GM23338 (cell line): Measurements from ENCODE around the gene FOCAD. TPM values are rescaled to one million over a fixed set of nuclear protein-coding genes. Genes with fewer than 3 reads are reported as not detected.

Source experiments
- ATAC-seq: fragments of 200-7000 bp; cut with Tn5 transposase; 3 replicates; pipeline ENCODE4 v1.9.1; 2020
- DNase-seq: peaks from one replicate; pipeline ENCODE4 v3.0.0-alpha.2; 2015; ENCODE audit warnings: low spot score
- H2AFZ ChIP-seq: fragments of 200-600 bp; sonication (generic); 2 replicates; pipeline ENCODE4 v1.8.0; 2016; ENCODE audit warnings: antibody characterized with exemption, mild to moderate bottlenecking, moderate library complexity
- H3F3A ChIP-seq: fragments of 200-600 bp; sonication (generic); replicated peaks from 2 replicates; pipeline ENCODE4 v1.8.0; 2017; ENCODE audit warnings: antibody characterized with exemption, mixed run types, low read depth
- H3K27ac ChIP-seq: fragments of 200-600 bp; sonication (generic); 2 replicates; pipeline ENCODE4 v1.6.1; 2016; ENCODE audit warnings: low read depth
- H3K27me3 ChIP-seq: fragments of 200-600 bp; sonication (generic); 2 replicates; pipeline ENCODE4 v1.8.0; 2016; ENCODE audit warnings: mild to moderate bottlenecking, mixed run types, moderate library complexity; ENCODE audit not compliant: insufficient read depth
- H3K36me3 ChIP-seq: fragments of 200-600 bp; sonication (generic); 2 replicates; pipeline ENCODE4 v1.8.0; 2016; ENCODE audit warnings: mild to moderate bottlenecking; ENCODE audit not compliant: insufficient read depth
- H3K4me1 ChIP-seq: fragments of 200-600 bp; sonication (generic); 2 replicates; pipeline ENCODE4 v1.8.0; 2016; ENCODE audit warnings: mild to moderate bottlenecking, moderate library complexity; ENCODE audit not compliant: insufficient read depth
- H3K4me2 ChIP-seq: fragments of 200-600 bp; sonication (generic); 2 replicates; pipeline ENCODE4 v1.7.1; 2017; ENCODE audit warnings: mixed run types
- H3K4me3 ChIP-seq: fragments of 200-600 bp; sonication (generic); 2 replicates; pipeline ENCODE4 v1.6.1; 2016; ENCODE audit warnings: mixed run types
- H3K79me2 ChIP-seq: fragments of 200-600 bp; sonication (generic); replicated peaks from 2 replicates; pipeline ENCODE4 v1.8.0; 2017; ENCODE audit warnings: mild to moderate bottlenecking; ENCODE audit not compliant: insufficient read depth
- H3K9me2 ChIP-seq: fragments of 200-600 bp; sonication (generic); 2 replicates; pipeline ENCODE4 v1.8.0; 2017; ENCODE audit not compliant: insufficient read depth
- H4K20me1 ChIP-seq: fragments of 200-600 bp; sonication (generic); replicated peaks from 2 replicates; pipeline ENCODE4 v1.8.0; 2017; ENCODE audit warnings: mild to moderate bottlenecking; ENCODE audit not compliant: insufficient read depth
- H3K27ac Mint-ChIP-seq: 2 replicates; pipeline ENCODE4 v1.8.0; 2020; ENCODE audit warnings: inconsistent platforms, mild to moderate bottlenecking, moderate library complexity, mixed read lengths
- H3K27me3 Mint-ChIP-seq: 3 replicates; pipeline ENCODE4 v1.8.0; 2022; ENCODE audit warnings: low read depth, mild to moderate bottlenecking, moderate library complexity, mixed read lengths, inconsistent platforms; ENCODE audit not compliant: insufficient read depth, poor library complexity
- H3K36me3 Mint-ChIP-seq: 3 replicates; pipeline ENCODE4 v1.8.0; 2021; ENCODE audit warnings: low read depth, mild to moderate bottlenecking, inconsistent platforms, moderate library complexity, mixed read lengths
- H3K4me1 Mint-ChIP-seq: 3 replicates; pipeline ENCODE4 v1.8.0; 2020; ENCODE audit warnings: mild to moderate bottlenecking, inconsistent platforms, mixed read lengths
- H3K4me3 Mint-ChIP-seq: 3 replicates; pipeline ENCODE4 v1.8.0; 2021; ENCODE audit warnings: moderate library complexity, mild to moderate bottlenecking, inconsistent platforms, mixed read lengths
- H3K9me3 Mint-ChIP-seq: 3 replicates; pipeline ENCODE4 v1.8.0; 2020; ENCODE audit warnings: moderate library complexity, mild to moderate bottlenecking, inconsistent platforms, mixed read lengths
- CREB1 ChIP-seq: fragments of 250-450 bp; sonication (Bioruptor Pico); IDR thresholded peaks from 2 replicates; pipeline ENCODE4 v1.5.0; 2020; ENCODE audit warnings: low read depth, mild to moderate bottlenecking, moderate library complexity
- CTCF ChIP-seq, 2 experiments: fragments of 200-600 bp in 1 of 2; sonication (generic) in 1 of 2; conservative IDR thresholded peaks; 2 replicates each; pipeline versions ENCODE4 v1.5.1 to v1.6.1; 2016 to 2017; ENCODE audit warnings: antibody characterized with exemption in 2 of 2, low read depth in 2 of 2, mild to moderate bottlenecking in 2 of 2, moderate library complexity in 1 of 2
- ETS1 ChIP-seq: IDR thresholded peaks from 2 replicates; pipeline ENCODE4 v1.6.1; 2016; ENCODE audit warnings: antibody characterized with exemption
- EZH2 ChIP-seq: fragments of 200-600 bp; sonication (generic); IDR thresholded peaks from one replicate; pipeline ENCODE4 v1.8.0; 2017; ENCODE audit warnings: antibody characterized with exemption, mild to moderate bottlenecking, low read depth; ENCODE audit not compliant: unreplicated experiment
- EZH2phosphoT487 ChIP-seq: fragments of 200-600 bp; sonication (generic); IDR thresholded peaks from one replicate; pipeline ENCODE4 v1.8.1; 2018; ENCODE audit warnings: antibody characterized with exemption; ENCODE audit not compliant: unreplicated experiment
- JUNB ChIP-seq: IDR thresholded peaks from one replicate; pipeline ENCODE4 v1.6.1; 2016; ENCODE audit warnings: antibody characterized with exemption; ENCODE audit not compliant: unreplicated experiment
- NANOG ChIP-seq: IDR thresholded peaks from 2 replicates; pipeline ENCODE4 v1.6.1; 2016; ENCODE audit warnings: antibody characterized with exemption, borderline replicate concordance
- POLR2AphosphoS5 ChIP-seq: IDR thresholded peaks from 2 replicates; pipeline ENCODE4 v1.6.1; 2016; ENCODE audit warnings: antibody characterized with exemption, low read depth
- REST ChIP-seq: IDR thresholded peaks from one replicate; pipeline ENCODE4 v1.6.1; 2018; ENCODE audit warnings: antibody characterized with exemption; ENCODE audit not compliant: unreplicated experiment
- STAT1 ChIP-seq: IDR thresholded peaks from one replicate; pipeline ENCODE4 v1.6.1; 2016; ENCODE audit warnings: antibody characterized with exemption; ENCODE audit not compliant: unreplicated experiment
- ZNF114 ChIP-seq: fragments of 250-450 bp; sonication (Bioruptor Pico); IDR thresholded peaks from 2 replicates; pipeline ENCODE4 v1.5.0; 2020; ENCODE audit warnings: mild to moderate bottlenecking, moderate library complexity
- ZNF331 ChIP-seq: fragments of 250-450 bp; sonication (Bioruptor Pico); IDR thresholded peaks from 2 replicates; pipeline ENCODE4 v1.5.0; 2020; ENCODE audit warnings: low read depth, mild to moderate bottlenecking, moderate library complexity
- ZNF462 ChIP-seq: fragments of 250-450 bp; sonication (Bioruptor Pico); IDR thresholded peaks from 2 replicates; pipeline ENCODE4 v1.5.0; 2020; ENCODE audit warnings: mild to moderate bottlenecking, moderate library complexity
- polyA plus RNA-seq: library from polyadenylated mRNA; unstranded; fragments of >200 nt; fragmentation: Nextera tagmentation; extraction: Ambion mirVana; gene quantifications from 2 replicates; pipeline ENCODE4 v1.2.1, GENCODE V29; 2016
- total RNA-seq: library from RNA; depleted of rRNA; stranded (reverse); fragments of >200 nt; shearing (Covaris generic); gene quantifications from 2 replicates; pipeline ENCODE4 v1.2.3, GENCODE V29; 2014

Gene FOCAD
- total and polyA plus RNA-seq, 2 experiments from 2014 or later, result 13.7 to 66.5 TPM

- H3K27me3 ChIP-seq, result no peaks in the 10 kb centered on the region
- no peaks in the 10 kb centered on the region for H3F3A ChIP-seq
- Mint-ChIP-seq H3K9me3 (no peaks in the 10 kb centered on the region), H3K27me3 (no peaks in the 10 kb centered on the region), H3K27ac (no peak overlapping the region), H3K36me3 (no peaks in the 10 kb centered on the region), H3K4me1 (peaks cover 7% of the 10 kb centered on the region; the same call in 2 of the 3 replicates), H3K4me3 (no peak overlapping the region)
- H3K36me3 ChIP-seq, result no peaks in the 10 kb centered on the region
- DNase-seq (no peak), ATAC-seq (no peak)
- H4K20me1 ChIP-seq, result no peaks in the 10 kb centered on the region
- H3K9me2 ChIP-seq, result no peaks in the 10 kb centered on the region
- peaks cover 12% of the 10 kb centered on the region; the same call in 1 of the 2 replicates for H3K4me1 ChIP-seq
- no peak overlapping the region for H3K4me3 ChIP-seq
- no peaks in the 10 kb centered on the region for H3K79me2 ChIP-seq
- H2AFZ ChIP-seq, result no peak overlapping the region
- no peak for TF ChIP-seq EZH2
- no peak for TF ChIP-seq ZNF331 (CRISPR knock-in tag)
- TF ChIP-seq NANOG, result no peak
- no peak for TF ChIP-seq CTCF (conservative IDR thresholded peaks at IDR 0.05; ENCODE audit: low read depth in 2 of 2)
- no peak for TF ChIP-seq REST
- TF ChIP-seq POLR2AphosphoS5, result no peak
- no peak for TF ChIP-seq CREB1 (CRISPR knock-in tag)
- TF ChIP-seq ETS1, result no peak
- TF ChIP-seq ZNF462 (CRISPR knock-in tag), result no peak
- no peak for TF ChIP-seq STAT1
- TF ChIP-seq EZH2phosphoT487, result no peak
- no peak for TF ChIP-seq JUNB
- no peak for TF ChIP-seq ZNF114 (CRISPR knock-in tag)
- H3K4me2 ChIP-seq, result no peak overlapping the region
- H3K27ac ChIP-seq, result no peak overlapping the region
Measured at GRCh38 chr9:20908461-20908860, 224.4 kb downstream of the FOCAD start.
